ENCODE measurements around the gene RAB34. TPM values are rescaled to one million over a fixed set of nuclear protein-coding genes. Genes with fewer than 3 reads are reported as not detected.

The RAB34 gene
- total RNA-seq, 1 experiment from 2014 or later, result 284 TPM

DNA sequence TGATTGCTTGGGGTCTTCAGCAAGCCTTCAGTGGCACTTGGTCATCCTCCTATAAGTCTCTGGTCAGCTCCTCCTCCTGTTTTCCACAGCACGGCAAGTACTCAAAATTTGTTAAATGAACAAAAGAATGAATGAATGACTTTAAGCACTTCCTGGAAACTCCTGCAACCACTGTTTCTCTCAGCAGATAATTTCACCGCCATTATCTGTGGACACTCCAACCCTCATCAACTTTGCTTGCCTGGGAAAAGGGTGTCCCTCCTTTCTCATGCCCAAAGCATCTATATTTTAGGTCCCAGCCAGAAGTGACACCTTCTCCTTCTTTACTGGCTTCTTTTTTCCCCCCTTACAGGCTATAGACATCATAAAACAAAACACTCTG is 10.3 kb downstream of the RAB34 start:
- intact Hi-C loops (cut with micrococcal nuclease; ENCODE audit: unreplicated experiment), result no loop called here
- H3K27me3 ChIP-seq (ENCODE audit: control insufficient read depth, insufficient read depth, low read length), result no peaks in the 10 kb centered on the region

DNA sequence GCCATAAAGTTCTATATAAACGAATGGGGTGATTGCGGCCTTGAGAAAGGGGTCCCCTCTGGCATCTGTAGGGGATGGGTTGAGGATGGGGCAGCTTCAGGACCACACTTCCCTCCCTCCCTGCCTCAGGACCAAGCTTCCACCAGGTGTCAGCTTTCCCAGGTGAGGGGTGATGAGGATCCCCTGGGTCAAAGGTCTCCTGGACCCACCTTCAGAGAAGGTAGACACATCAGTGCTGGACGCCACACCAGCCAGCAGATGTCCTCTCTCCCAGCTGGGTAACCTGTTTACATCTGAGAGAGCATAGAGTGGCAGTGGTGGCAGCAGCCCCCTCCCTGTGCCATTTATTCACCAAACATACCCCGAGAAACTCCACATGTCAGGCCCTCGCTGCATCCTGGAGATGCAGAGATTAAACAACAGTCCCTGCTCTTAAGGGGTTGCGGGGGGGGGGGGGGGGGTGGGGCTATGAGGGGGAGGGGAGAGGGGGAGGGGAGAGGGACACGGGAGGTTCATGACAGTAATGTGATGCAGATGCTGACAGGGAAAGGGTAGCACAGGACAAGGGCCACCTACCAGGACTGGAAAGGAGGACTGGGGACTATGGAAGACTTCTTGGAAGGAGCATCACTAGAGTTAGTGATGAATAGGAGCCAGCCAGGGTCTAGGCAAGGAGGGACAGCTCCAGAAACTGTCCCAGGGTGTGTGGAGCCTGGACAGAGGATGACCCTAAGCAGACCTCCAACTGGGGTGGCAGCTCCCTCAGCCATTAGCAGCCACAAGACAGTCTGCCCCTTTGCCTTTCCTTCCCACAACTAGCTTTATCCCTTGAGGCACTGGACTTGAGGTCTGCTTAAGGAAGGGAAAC is 11.0 kb downstream of the RAB34 start:
- DNase-seq (ENCODE audit: low read depth, low spot score), result no peak
- in situ Hi-C loops (cut with HindIII; ENCODE audit: low pct_unique_long_range_greater_than_20kb, low sequenced_read_pairs) (no loop called here), intact Hi-C loops (cut with micrococcal nuclease; ENCODE audit: unreplicated experiment) (no loop called here)
- Histone ChIP-seq H3K9me3 (ENCODE audit: control insufficient read depth, insufficient read depth, low read depth, low read length) (no peaks in the 10 kb centered on the region), H3K4me3 (ENCODE audit: low read depth in 2 of 2, low read length in 2 of 2) (no peak overlapping the region), H3K27me3 (ENCODE audit: control insufficient read depth, insufficient read depth, low read length) (no peaks in the 10 kb centered on the region), H3K27ac (ENCODE audit: low read length) (no peak overlapping the region), H3K4me1 (ENCODE audit: control insufficient read depth, insufficient read depth, low read length) (0 out of 2 replicates have a peak, but pooled peaks cover 3% of the 10 kb centered on the region), H3K36me3 (ENCODE audit: control insufficient read depth, insufficient read depth, low read length) (peaks cover 2% of the 10 kb centered on the region; the same call in 1 of the 2 replicates)
- no peak for TF ChIP-seq TCF7L2 (IDR thresholded peaks at IDR 0.05; ENCODE audit: low read depth, low read length)
- TF ChIP-seq SIN3A (IDR thresholded peaks at IDR 0.05; ENCODE audit: borderline replicate concordance, insufficient read depth, low read depth, low read length), result no peak
- ChIA-PET POLR2A (no interaction called here), CTCF (no interaction called here)
- ATAC-seq, result no peak
- no TSS peak for BruUV-seq (replicated peaks)

More for the DNA sequence above, 10.3 kb downstream of the RAB34 start:
- TF ChIP-seq SIN3A (IDR thresholded peaks at IDR 0.05; ENCODE audit: borderline replicate concordance, insufficient read depth, low read depth, low read length), result no peak
- no peak for TF ChIP-seq TCF7L2 (IDR thresholded peaks at IDR 0.05; ENCODE audit: low read depth, low read length)
- TF ChIP-seq CTCF (IDR thresholded peaks at IDR 0.05), result no peak
- TF ChIP-seq, protein P1, sequence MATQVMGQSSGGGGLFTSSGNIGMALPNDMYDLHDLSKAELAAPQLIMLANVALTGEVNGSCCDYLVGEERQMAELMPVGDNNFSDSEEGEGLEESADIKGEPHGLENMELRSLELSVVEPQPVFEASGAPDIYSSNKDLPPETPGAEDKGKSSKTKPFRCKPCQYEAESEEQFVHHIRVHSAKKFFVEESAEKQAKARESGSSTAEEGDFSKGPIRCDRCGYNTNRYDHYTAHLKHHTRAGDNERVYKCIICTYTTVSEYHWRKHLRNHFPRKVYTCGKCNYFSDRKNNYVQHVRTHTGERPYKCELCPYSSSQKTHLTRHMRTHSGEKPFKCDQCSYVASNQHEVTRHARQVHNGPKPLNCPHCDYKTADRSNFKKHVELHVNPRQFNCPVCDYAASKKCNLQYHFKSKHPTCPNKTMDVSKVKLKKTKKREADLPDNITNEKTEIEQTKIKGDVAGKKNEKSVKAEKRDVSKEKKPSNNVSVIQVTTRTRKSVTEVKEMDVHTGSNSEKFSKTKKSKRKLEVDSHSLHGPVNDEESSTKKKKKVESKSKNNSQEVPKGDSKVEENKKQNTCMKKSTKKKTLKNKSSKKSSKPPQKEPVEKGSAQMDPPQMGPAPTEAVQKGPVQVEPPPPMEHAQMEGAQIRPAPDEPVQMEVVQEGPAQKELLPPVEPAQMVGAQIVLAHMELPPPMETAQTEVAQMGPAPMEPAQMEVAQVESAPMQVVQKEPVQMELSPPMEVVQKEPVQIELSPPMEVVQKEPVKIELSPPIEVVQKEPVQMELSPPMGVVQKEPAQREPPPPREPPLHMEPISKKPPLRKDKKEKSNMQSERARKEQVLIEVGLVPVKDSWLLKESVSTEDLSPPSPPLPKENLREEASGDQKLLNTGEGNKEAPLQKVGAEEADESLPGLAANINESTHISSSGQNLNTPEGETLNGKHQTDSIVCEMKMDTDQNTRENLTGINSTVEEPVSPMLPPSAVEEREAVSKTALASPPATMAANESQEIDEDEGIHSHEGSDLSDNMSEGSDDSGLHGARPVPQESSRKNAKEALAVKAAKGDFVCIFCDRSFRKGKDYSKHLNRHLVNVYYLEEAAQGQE (IDR thresholded peaks at IDR 0.05; ENCODE audit: insufficient read depth in 1 of 2, low read depth in 2 of 2, low read length in 1 of 2), result no peak
- TF ChIP-seq POLR2AphosphoS5 (IDR thresholded peaks at IDR 0.05; ENCODE audit: low read depth, low read length), result no peak
- Histone ChIP-seq H3K9me3 (ENCODE audit: control insufficient read depth, insufficient read depth, low read depth, low read length) (no peaks in the 10 kb centered on the region), H3K4me1 (ENCODE audit: control insufficient read depth, insufficient read depth, low read length) (peaks cover 5% of the 10 kb centered on the region), H3K27ac (ENCODE audit: low read length) (no peak overlapping the region), H3K4me3 (ENCODE audit: low read depth in 2 of 2, low read length in 2 of 2) (no peak overlapping the region), H3K36me3 (ENCODE audit: control insufficient read depth, insufficient read depth, low read length) (no peaks in the 10 kb centered on the region)
- DNase-seq (ENCODE audit: low read depth, low spot score) (no peak), ATAC-seq (no peak)
- ChIA-PET CTCF (no interaction called here), POLR2A (no interaction called here)
- in situ Hi-C loops (cut with HindIII; ENCODE audit: low pct_unique_long_range_greater_than_20kb, low sequenced_read_pairs), result no loop called here
- BruUV-seq (replicated peaks), result TSS peak; percentile 52
